GM23338 (cell line): ENCODE results near the gene TTC38. TPM values are rescaled to one million over a fixed set of nuclear protein-coding genes. Genes with fewer than 3 reads are reported as not detected.

Experiments used
- ATAC-seq: fragments of 200-7000 bp; cut with Tn5 transposase; 3 replicates; pipeline ENCODE4 v1.9.1; 2020
- DNase-seq: peaks from one replicate; pipeline ENCODE4 v3.0.0-alpha.2; 2015; ENCODE audit warnings: low spot score
- H2AFZ ChIP-seq: fragments of 200-600 bp; sonication (generic); 2 replicates; pipeline ENCODE4 v1.8.0; 2016; ENCODE audit warnings: antibody characterized with exemption, mild to moderate bottlenecking, moderate library complexity
- H3F3A ChIP-seq: fragments of 200-600 bp; sonication (generic); replicated peaks from 2 replicates; pipeline ENCODE4 v1.8.0; 2017; ENCODE audit warnings: antibody characterized with exemption, mixed run types, low read depth
- H3K27ac ChIP-seq: fragments of 200-600 bp; sonication (generic); 2 replicates; pipeline ENCODE4 v1.6.1; 2016; ENCODE audit warnings: low read depth
- H3K27me3 ChIP-seq: fragments of 200-600 bp; sonication (generic); 2 replicates; pipeline ENCODE4 v1.8.0; 2016; ENCODE audit warnings: mild to moderate bottlenecking, mixed run types, moderate library complexity; ENCODE audit not compliant: insufficient read depth
- H3K36me3 ChIP-seq: fragments of 200-600 bp; sonication (generic); 2 replicates; pipeline ENCODE4 v1.8.0; 2016; ENCODE audit warnings: mild to moderate bottlenecking; ENCODE audit not compliant: insufficient read depth
- H3K4me1 ChIP-seq: fragments of 200-600 bp; sonication (generic); 2 replicates; pipeline ENCODE4 v1.8.0; 2016; ENCODE audit warnings: mild to moderate bottlenecking, moderate library complexity; ENCODE audit not compliant: insufficient read depth
- H3K4me2 ChIP-seq: fragments of 200-600 bp; sonication (generic); 2 replicates; pipeline ENCODE4 v1.7.1; 2017; ENCODE audit warnings: mixed run types
- H3K4me3 ChIP-seq: fragments of 200-600 bp; sonication (generic); 2 replicates; pipeline ENCODE4 v1.6.1; 2016; ENCODE audit warnings: mixed run types
- H3K79me2 ChIP-seq: fragments of 200-600 bp; sonication (generic); replicated peaks from 2 replicates; pipeline ENCODE4 v1.8.0; 2017; ENCODE audit warnings: mild to moderate bottlenecking; ENCODE audit not compliant: insufficient read depth
- H3K9me2 ChIP-seq: fragments of 200-600 bp; sonication (generic); 2 replicates; pipeline ENCODE4 v1.8.0; 2017; ENCODE audit not compliant: insufficient read depth
- H4K20me1 ChIP-seq: fragments of 200-600 bp; sonication (generic); replicated peaks from 2 replicates; pipeline ENCODE4 v1.8.0; 2017; ENCODE audit warnings: mild to moderate bottlenecking; ENCODE audit not compliant: insufficient read depth
- H3K27ac Mint-ChIP-seq: 2 replicates; pipeline ENCODE4 v1.8.0; 2020; ENCODE audit warnings: inconsistent platforms, mild to moderate bottlenecking, moderate library complexity, mixed read lengths
- H3K27me3 Mint-ChIP-seq: 3 replicates; pipeline ENCODE4 v1.8.0; 2022; ENCODE audit warnings: low read depth, mild to moderate bottlenecking, moderate library complexity, mixed read lengths, inconsistent platforms; ENCODE audit not compliant: insufficient read depth, poor library complexity
- H3K36me3 Mint-ChIP-seq: 3 replicates; pipeline ENCODE4 v1.8.0; 2021; ENCODE audit warnings: low read depth, mild to moderate bottlenecking, inconsistent platforms, moderate library complexity, mixed read lengths
- H3K4me1 Mint-ChIP-seq: 3 replicates; pipeline ENCODE4 v1.8.0; 2020; ENCODE audit warnings: mild to moderate bottlenecking, inconsistent platforms, mixed read lengths
- H3K4me3 Mint-ChIP-seq: 3 replicates; pipeline ENCODE4 v1.8.0; 2021; ENCODE audit warnings: moderate library complexity, mild to moderate bottlenecking, inconsistent platforms, mixed read lengths
- H3K9me3 Mint-ChIP-seq: 3 replicates; pipeline ENCODE4 v1.8.0; 2020; ENCODE audit warnings: moderate library complexity, mild to moderate bottlenecking, inconsistent platforms, mixed read lengths
- CREB1 ChIP-seq: fragments of 250-450 bp; sonication (Bioruptor Pico); IDR thresholded peaks from 2 replicates; pipeline ENCODE4 v1.5.0; 2020; ENCODE audit warnings: low read depth, mild to moderate bottlenecking, moderate library complexity
- EZH2 ChIP-seq: fragments of 200-600 bp; sonication (generic); IDR thresholded peaks from one replicate; pipeline ENCODE4 v1.8.0; 2017; ENCODE audit warnings: antibody characterized with exemption, mild to moderate bottlenecking, low read depth; ENCODE audit not compliant: unreplicated experiment
- EZH2phosphoT487 ChIP-seq: fragments of 200-600 bp; sonication (generic); IDR thresholded peaks from one replicate; pipeline ENCODE4 v1.8.1; 2018; ENCODE audit warnings: antibody characterized with exemption; ENCODE audit not compliant: unreplicated experiment
- JUNB ChIP-seq: IDR thresholded peaks from one replicate; pipeline ENCODE4 v1.6.1; 2016; ENCODE audit warnings: antibody characterized with exemption; ENCODE audit not compliant: unreplicated experiment
- NANOG ChIP-seq: IDR thresholded peaks from 2 replicates; pipeline ENCODE4 v1.6.1; 2016; ENCODE audit warnings: antibody characterized with exemption, borderline replicate concordance
- POLR2AphosphoS5 ChIP-seq: IDR thresholded peaks from 2 replicates; pipeline ENCODE4 v1.6.1; 2016; ENCODE audit warnings: antibody characterized with exemption, low read depth
- STAT1 ChIP-seq: IDR thresholded peaks from one replicate; pipeline ENCODE4 v1.6.1; 2016; ENCODE audit warnings: antibody characterized with exemption; ENCODE audit not compliant: unreplicated experiment
- ZNF114 ChIP-seq: fragments of 250-450 bp; sonication (Bioruptor Pico); IDR thresholded peaks from 2 replicates; pipeline ENCODE4 v1.5.0; 2020; ENCODE audit warnings: mild to moderate bottlenecking, moderate library complexity
- ZNF331 ChIP-seq: fragments of 250-450 bp; sonication (Bioruptor Pico); IDR thresholded peaks from 2 replicates; pipeline ENCODE4 v1.5.0; 2020; ENCODE audit warnings: low read depth, mild to moderate bottlenecking, moderate library complexity
- polyA plus RNA-seq: library from polyadenylated mRNA; unstranded; fragments of >200 nt; fragmentation: Nextera tagmentation; extraction: Ambion mirVana; gene quantifications from 2 replicates; pipeline ENCODE4 v1.2.1, GENCODE V29; 2016
- total RNA-seq: library from RNA; depleted of rRNA; stranded (reverse); fragments of >200 nt; shearing (Covaris generic); gene quantifications from 2 replicates; pipeline ENCODE4 v1.2.3, GENCODE V29; 2014
- TF ChIP-seq, protein P1 (sequence below), 2 experiments: fragments of 200-600 bp in 1 of 2; sonication (generic) in 1 of 2; conservative IDR thresholded peaks; 2 replicates each; pipeline versions ENCODE4 v1.5.1 to v1.6.1; 2016 to 2017; ENCODE audit warnings: antibody characterized with exemption in 2 of 2, low read depth in 2 of 2, mild to moderate bottlenecking in 2 of 2, moderate library complexity in 1 of 2
- TF ChIP-seq, protein P2 (sequence below): fragments of 250-450 bp; sonication (Bioruptor Pico); IDR thresholded peaks from 2 replicates; pipeline ENCODE4 v1.5.0; 2020; ENCODE audit warnings: mild to moderate bottlenecking, moderate library complexity
- TF ChIP-seq, protein P3 (sequence below): IDR thresholded peaks from 2 replicates; pipeline ENCODE4 v1.6.1; 2016; ENCODE audit warnings: antibody characterized with exemption

The TTC38 gene
- total and polyA plus RNA-seq, 2 experiments from 2014 or later: 11.8 to 46.6 TPM

DNA sequence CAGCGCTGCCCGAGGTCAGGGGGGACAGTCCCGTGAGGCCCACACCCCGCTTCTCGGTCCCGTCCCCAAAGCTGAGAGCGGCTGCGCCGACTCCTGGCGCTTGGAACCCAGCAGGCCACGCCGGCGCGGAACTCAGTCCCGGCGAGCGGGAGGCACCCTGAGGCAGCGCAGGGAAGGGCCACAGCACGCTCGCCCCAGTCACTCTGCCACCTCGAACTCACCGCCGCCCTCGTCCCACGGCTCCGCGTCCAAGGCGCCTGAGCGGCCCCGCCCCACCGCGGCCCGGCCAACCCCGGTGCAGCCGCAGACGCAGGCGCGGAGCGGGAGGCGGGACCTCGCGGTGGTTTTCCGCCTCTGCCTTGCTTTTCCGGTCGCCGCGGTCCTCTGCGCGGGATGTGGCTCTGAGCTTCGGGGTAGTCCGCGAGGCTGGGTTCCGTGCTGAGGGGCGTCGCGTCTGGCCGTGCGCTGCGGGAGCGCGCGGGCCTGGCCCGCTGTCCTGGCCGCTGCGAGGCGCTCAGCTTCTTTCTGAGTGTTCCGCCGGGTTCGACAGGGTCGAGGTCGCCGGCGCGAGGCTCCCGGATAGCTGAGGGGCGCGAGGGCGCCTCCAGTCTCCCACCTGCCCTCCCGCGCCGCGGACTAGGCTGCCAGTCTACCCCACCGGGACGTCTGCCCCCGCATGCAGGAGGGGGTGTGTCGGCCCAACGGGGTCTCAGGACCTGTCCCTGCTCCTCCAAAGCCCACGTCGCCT lies 17.6 kb upstream of the TTC38 start, which contains the start of gene CDPF1:
Gene CDPF1, minus strand, starts transcription at position 259 of the 748 bp plus-strand sequence. CDS start 2,009 bp downstream, outside the sequence.
- H3K27me3 Mint-ChIP-seq: peaks cover 19% of the 10 kb centered on the region
- ATAC-seq: peak; percentile 90
- Histone ChIP-seq H3K9me2 (no peaks in the 10 kb centered on the region), H3K27ac (no peak within 1 kb of the TSS), H4K20me1 (no peaks in the 10 kb centered on the region), H3K4me2 (peak within 1 kb of the TSS; percentile 89), H3K79me2 (no peaks in the 10 kb centered on the region), H3K27me3 (peaks cover 10% of the 10 kb centered on the region), H3K36me3 (no peaks in the 10 kb centered on the region), H2AFZ (peak within 1 kb of the TSS; percentile 81), H3K4me3 (peak within 1 kb of the TSS; percentile 69), H3K4me1 (peaks cover 6% of the 10 kb centered on the region), H3F3A (no peaks in the 10 kb centered on the region)
- no peaks in the 10 kb centered on the region for H3K36me3 Mint-ChIP-seq
- TF ChIP-seq POLR2AphosphoS5: peak; percentile 89
- TF ChIP-seq ZNF331 (CRISPR knock-in tag): no peak
- peaks cover 14% of the 10 kb centered on the region for H3K4me1 Mint-ChIP-seq
- no peaks in the 10 kb centered on the region for H3K9me3 Mint-ChIP-seq
- peak; percentile 85 for DNase-seq
- H3K4me3 Mint-ChIP-seq: peak within 1 kb of the TSS; percentile 78
- H3K27ac Mint-ChIP-seq: no peak within 1 kb of the TSS

DNA sequence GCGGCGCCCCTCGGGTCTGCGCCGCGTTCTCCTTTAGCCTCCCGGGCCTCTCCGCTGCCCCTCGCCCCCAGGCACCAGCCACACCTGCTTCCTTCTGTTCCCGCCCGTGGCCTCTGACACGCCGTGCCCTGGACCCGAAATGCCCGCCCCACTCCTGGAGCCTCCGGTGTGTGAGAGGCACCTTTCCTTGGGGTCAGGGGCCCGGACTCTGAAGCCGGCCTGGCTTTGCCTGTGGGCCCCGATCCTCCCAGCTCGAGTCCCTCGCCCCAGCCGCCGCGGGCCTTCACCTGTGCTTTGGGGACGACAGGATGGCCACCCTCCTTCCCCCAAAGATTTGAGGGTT lies 17.1 kb upstream of the TTC38 start:
- H3K4me2 ChIP-seq: peak overlapping the region; percentile 89
- Mint-ChIP-seq H3K4me1 (peaks cover 14% of the 10 kb centered on the region), H3K4me3 (peak overlapping the region; percentile 78), H3K36me3 (no peaks in the 10 kb centered on the region; the same call in 2 of the 3 replicates), H3K27me3 (peaks cover 19% of the 10 kb centered on the region), H3K9me3 (no peaks in the 10 kb centered on the region), H3K27ac (no peak overlapping the region)
- no peaks in the 10 kb centered on the region for H3K36me3 ChIP-seq
- no peaks in the 10 kb centered on the region for H3K9me2 ChIP-seq
- H3F3A ChIP-seq: no peaks in the 10 kb centered on the region
- no peaks in the 10 kb centered on the region for H4K20me1 ChIP-seq
- H2AFZ ChIP-seq: peak overlapping the region; percentile 81
- no peaks in the 10 kb centered on the region for H3K79me2 ChIP-seq
- peaks cover 6% of the 10 kb centered on the region for H3K4me1 ChIP-seq
- DNase-seq: peak; percentile 58
- peak; percentile 31 for ATAC-seq
- peaks cover 10% of the 10 kb centered on the region for H3K27me3 ChIP-seq
- H3K4me3 ChIP-seq: peak overlapping the region; percentile 69
- H3K27ac ChIP-seq: no peak overlapping the region
- TF ChIP-seq, protein P1, sequence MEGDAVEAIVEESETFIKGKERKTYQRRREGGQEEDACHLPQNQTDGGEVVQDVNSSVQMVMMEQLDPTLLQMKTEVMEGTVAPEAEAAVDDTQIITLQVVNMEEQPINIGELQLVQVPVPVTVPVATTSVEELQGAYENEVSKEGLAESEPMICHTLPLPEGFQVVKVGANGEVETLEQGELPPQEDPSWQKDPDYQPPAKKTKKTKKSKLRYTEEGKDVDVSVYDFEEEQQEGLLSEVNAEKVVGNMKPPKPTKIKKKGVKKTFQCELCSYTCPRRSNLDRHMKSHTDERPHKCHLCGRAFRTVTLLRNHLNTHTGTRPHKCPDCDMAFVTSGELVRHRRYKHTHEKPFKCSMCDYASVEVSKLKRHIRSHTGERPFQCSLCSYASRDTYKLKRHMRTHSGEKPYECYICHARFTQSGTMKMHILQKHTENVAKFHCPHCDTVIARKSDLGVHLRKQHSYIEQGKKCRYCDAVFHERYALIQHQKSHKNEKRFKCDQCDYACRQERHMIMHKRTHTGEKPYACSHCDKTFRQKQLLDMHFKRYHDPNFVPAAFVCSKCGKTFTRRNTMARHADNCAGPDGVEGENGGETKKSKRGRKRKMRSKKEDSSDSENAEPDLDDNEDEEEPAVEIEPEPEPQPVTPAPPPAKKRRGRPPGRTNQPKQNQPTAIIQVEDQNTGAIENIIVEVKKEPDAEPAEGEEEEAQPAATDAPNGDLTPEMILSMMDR (conservative IDR thresholded peaks at IDR 0.05; ENCODE audit: low read depth in 2 of 2): no peak
- TF ChIP-seq, protein P2, sequence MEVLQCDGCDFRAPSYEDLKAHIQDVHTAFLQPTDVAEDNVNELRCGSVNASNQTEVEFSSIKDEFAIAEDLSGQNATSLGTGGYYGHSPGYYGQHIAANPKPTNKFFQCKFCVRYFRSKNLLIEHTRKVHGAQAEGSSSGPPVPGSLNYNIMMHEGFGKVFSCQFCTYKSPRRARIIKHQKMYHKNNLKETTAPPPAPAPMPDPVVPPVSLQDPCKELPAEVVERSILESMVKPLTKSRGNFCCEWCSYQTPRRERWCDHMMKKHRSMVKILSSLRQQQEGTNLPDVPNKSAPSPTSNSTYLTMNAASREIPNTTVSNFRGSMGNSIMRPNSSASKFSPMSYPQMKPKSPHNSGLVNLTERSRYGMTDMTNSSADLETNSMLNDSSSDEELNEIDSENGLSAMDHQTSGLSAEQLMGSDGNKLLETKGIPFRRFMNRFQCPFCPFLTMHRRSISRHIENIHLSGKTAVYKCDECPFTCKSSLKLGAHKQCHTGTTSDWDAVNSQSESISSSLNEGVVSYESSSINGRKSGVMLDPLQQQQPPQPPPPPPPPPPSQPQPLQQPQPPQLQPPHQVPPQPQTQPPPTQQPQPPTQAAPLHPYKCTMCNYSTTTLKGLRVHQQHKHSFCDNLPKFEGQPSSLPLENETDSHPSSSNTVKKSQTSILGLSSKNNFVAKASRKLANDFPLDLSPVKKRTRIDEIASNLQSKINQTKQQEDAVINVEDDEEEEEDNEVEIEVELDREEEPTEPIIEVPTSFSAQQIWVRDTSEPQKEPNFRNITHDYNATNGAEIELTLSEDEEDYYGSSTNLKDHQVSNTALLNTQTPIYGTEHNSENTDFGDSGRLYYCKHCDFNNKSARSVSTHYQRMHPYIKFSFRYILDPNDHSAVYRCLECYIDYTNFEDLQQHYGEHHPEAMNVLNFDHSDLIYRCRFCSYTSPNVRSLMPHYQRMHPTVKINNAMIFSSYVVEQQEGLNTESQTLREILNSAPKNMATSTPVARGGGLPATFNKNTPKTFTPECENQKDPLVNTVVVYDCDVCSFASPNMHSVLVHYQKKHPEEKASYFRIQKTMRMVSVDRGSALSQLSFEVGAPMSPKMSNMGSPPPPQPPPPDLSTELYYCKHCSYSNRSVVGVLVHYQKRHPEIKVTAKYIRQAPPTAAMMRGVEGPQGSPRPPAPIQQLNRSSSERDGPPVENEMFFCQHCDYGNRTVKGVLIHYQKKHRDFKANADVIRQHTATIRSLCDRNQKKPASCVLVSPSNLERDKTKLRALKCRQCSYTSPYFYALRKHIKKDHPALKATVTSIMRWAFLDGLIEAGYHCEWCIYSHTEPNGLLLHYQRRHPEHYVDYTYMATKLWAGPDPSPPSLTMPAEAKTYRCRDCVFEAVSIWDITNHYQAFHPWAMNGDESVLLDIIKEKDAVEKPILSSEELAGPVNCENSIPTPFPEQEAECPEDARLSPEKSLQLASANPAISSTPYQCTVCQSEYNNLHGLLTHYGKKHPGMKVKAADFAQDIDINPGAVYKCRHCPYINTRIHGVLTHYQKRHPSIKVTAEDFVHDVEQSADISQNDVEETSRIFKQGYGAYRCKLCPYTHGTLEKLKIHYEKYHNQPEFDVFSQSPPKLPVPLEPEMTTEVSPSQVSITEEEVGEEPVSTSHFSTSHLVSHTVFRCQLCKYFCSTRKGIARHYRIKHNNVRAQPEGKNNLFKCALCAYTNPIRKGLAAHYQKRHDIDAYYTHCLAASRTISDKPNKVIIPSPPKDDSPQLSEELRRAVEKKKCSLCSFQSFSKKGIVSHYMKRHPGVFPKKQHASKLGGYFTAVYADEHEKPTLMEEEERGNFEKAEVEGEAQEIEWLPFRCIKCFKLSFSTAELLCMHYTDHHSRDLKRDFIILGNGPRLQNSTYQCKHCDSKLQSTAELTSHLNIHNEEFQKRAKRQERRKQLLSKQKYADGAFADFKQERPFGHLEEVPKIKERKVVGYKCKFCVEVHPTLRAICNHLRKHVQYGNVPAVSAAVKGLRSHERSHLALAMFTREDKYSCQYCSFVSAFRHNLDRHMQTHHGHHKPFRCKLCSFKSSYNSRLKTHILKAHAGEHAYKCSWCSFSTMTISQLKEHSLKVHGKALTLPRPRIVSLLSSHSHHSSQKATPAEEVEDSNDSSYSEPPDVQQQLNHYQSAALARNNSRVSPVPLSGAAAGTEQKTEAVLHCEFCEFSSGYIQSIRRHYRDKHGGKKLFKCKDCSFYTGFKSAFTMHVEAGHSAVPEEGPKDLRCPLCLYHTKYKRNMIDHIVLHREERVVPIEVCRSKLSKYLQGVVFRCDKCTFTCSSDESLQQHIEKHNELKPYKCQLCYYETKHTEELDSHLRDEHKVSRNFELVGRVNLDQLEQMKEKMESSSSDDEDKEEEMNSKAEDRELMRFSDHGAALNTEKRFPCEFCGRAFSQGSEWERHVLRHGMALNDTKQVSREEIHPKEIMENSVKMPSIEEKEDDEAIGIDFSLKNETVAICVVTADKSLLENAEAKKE (CRISPR knock-in tag): no peak
- TF ChIP-seq, protein P3, sequence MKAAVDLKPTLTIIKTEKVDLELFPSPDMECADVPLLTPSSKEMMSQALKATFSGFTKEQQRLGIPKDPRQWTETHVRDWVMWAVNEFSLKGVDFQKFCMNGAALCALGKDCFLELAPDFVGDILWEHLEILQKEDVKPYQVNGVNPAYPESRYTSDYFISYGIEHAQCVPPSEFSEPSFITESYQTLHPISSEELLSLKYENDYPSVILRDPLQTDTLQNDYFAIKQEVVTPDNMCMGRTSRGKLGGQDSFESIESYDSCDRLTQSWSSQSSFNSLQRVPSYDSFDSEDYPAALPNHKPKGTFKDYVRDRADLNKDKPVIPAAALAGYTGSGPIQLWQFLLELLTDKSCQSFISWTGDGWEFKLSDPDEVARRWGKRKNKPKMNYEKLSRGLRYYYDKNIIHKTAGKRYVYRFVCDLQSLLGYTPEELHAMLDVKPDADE: no peak
- TF ChIP-seq STAT1 (no peak), ZNF331 (CRISPR knock-in tag) (no peak), CREB1 (CRISPR knock-in tag) (no peak), NANOG (no peak), EZH2 (no peak), JUNB (no peak), EZH2phosphoT487 (no peak), POLR2AphosphoS5 (no peak), ZNF114 (CRISPR knock-in tag) (no peak)
